ENCODE data around the gene PPP3CB.

DNA sequence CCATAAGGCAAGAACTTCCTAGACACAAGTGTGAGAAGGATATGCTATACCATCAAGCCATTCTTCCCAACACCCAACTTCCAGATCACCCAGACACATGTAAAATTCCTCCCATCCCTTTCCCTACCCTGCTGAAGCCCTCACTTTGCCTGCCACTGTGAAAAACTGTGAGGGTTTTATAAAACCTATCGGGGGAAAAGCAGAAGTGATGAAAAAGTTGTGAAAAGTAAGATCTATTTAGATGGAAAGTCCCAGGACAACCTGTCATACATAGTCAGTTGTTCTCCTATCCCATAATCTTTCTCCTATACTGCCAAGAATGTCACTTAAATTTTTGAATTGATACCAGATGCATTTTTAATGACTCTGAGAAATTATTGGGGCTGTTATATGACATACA lies 39.0 kb upstream of the PPP3CB start:
- no peak for TF ChIP-seq POLR2A (IDR thresholded peaks at IDR 0.05)
- TF ChIP-seq, protein P1, sequence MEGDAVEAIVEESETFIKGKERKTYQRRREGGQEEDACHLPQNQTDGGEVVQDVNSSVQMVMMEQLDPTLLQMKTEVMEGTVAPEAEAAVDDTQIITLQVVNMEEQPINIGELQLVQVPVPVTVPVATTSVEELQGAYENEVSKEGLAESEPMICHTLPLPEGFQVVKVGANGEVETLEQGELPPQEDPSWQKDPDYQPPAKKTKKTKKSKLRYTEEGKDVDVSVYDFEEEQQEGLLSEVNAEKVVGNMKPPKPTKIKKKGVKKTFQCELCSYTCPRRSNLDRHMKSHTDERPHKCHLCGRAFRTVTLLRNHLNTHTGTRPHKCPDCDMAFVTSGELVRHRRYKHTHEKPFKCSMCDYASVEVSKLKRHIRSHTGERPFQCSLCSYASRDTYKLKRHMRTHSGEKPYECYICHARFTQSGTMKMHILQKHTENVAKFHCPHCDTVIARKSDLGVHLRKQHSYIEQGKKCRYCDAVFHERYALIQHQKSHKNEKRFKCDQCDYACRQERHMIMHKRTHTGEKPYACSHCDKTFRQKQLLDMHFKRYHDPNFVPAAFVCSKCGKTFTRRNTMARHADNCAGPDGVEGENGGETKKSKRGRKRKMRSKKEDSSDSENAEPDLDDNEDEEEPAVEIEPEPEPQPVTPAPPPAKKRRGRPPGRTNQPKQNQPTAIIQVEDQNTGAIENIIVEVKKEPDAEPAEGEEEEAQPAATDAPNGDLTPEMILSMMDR (IDR thresholded peaks at IDR 0.05): no peak
